ENCODE results near the gene GZF1.

GZF1 gene

DNA sequence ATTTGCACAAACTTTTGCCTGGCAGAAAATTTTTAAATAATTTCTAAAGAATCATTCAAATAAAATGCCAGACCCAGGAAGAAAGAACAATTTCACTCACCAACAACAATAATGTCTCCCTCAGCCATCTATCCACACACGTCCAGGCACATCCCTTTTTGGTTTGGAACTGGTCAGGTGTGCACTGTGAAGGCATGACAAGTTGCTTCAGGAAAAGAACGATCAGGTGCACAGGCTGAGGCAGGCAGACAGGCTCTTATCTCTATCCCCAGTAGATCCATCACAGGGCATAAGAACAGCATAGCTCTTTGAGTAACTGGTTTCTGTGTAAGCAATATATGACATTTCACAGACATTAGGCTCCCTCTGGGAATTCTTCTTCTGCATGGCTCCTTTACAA lies 29.5 kb upstream of the GZF1 start:
- no peak overlapping the region for H3K4me2 ChIP-seq (ENCODE audit: low read depth, low read length, poor library complexity, severe bottlenecking)
- H3K36me3 ChIP-seq (ENCODE audit: low read length), result no peaks in the 10 kb centered on the region
- H3K27ac ChIP-seq (ENCODE audit: low read depth, low read length), result no peak overlapping the region
- H2AFZ ChIP-seq (ENCODE audit: low read depth, low read length, severe bottlenecking), result no peak overlapping the region
- no peak overlapping the region for H3K4me3 ChIP-seq (ENCODE audit: insufficient read depth, low read length, poor library complexity, severe bottlenecking)
- no peak for TF ChIP-seq EZH2phosphoT487 (conservative IDR thresholded peaks at IDR 0.05; ENCODE audit: low read length)
- TF ChIP-seq, protein P1, sequence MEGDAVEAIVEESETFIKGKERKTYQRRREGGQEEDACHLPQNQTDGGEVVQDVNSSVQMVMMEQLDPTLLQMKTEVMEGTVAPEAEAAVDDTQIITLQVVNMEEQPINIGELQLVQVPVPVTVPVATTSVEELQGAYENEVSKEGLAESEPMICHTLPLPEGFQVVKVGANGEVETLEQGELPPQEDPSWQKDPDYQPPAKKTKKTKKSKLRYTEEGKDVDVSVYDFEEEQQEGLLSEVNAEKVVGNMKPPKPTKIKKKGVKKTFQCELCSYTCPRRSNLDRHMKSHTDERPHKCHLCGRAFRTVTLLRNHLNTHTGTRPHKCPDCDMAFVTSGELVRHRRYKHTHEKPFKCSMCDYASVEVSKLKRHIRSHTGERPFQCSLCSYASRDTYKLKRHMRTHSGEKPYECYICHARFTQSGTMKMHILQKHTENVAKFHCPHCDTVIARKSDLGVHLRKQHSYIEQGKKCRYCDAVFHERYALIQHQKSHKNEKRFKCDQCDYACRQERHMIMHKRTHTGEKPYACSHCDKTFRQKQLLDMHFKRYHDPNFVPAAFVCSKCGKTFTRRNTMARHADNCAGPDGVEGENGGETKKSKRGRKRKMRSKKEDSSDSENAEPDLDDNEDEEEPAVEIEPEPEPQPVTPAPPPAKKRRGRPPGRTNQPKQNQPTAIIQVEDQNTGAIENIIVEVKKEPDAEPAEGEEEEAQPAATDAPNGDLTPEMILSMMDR (IDR thresholded peaks at IDR 0.05; ENCODE audit: insufficient read depth, low read length, poor library complexity, severe bottlenecking), result no peak
- H3K27me3 ChIP-seq (ENCODE audit: low read length), result no peaks in the 10 kb centered on the region
- H4K20me1 ChIP-seq (ENCODE audit: low read depth, low read length), result no peaks in the 10 kb centered on the region
- H3F3A ChIP-seq (ENCODE audit: insufficient read depth), result no peaks in the 10 kb centered on the region
- H3K9ac ChIP-seq (ENCODE audit: low read length), result no peak overlapping the region
- no peaks in the 10 kb centered on the region for H3K79me2 ChIP-seq (ENCODE audit: insufficient read depth, low read length)
- no peaks in the 10 kb centered on the region for H3K9me2 ChIP-seq (replicated peaks; ENCODE audit: insufficient read depth, low read length)
- no peaks in the 10 kb centered on the region for H3K9me3 ChIP-seq (ENCODE audit: insufficient read depth, low read length)

DNA sequence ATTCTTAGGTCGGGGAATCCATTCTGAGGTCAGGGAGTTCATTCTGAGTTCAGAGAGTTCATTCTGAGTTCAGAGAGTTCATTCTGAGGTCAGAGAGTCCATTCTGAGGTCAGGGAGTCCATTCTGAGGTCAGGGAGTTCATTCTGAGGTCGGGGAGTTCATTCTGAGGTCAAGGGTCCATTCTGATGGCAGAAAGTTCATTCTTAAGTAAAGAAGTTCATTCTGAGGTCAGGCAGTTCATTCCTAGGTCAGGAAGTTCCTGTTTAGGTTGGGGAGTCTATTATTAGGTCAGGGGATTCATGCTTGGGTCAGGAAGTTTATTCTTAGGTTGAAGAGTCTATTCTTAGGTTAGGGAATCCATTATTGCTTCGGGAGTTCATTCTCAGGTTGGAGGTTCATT lies 27.9 kb upstream of the GZF1 start:
- no peak overlapping the region for H3K4me2 ChIP-seq (ENCODE audit: low read depth, low read length, poor library complexity, severe bottlenecking)
- H2AFZ ChIP-seq (ENCODE audit: low read depth, low read length, severe bottlenecking), result no peak overlapping the region
- no peak overlapping the region for H3K4me3 ChIP-seq (ENCODE audit: insufficient read depth, low read length, poor library complexity, severe bottlenecking)
- no peak overlapping the region for H3K27ac ChIP-seq (ENCODE audit: low read depth, low read length)
- TF ChIP-seq EZH2phosphoT487 (conservative IDR thresholded peaks at IDR 0.05; ENCODE audit: low read length), result no peak
- TF ChIP-seq, protein P1 (IDR thresholded peaks at IDR 0.05; ENCODE audit: insufficient read depth, low read length, poor library complexity, severe bottlenecking), result no peak
- H3K9ac ChIP-seq (ENCODE audit: low read length), result no peak overlapping the region
- no peaks in the 10 kb centered on the region for H3F3A ChIP-seq (ENCODE audit: insufficient read depth)
- no peaks in the 10 kb centered on the region for H3K27me3 ChIP-seq (ENCODE audit: low read length)
- no peaks in the 10 kb centered on the region for H3K9me2 ChIP-seq (replicated peaks; ENCODE audit: insufficient read depth, low read length)
- no peaks in the 10 kb centered on the region for H3K36me3 ChIP-seq (ENCODE audit: low read length)
- H3K79me2 ChIP-seq (ENCODE audit: insufficient read depth, low read length), result no peaks in the 10 kb centered on the region
- H3K9me3 ChIP-seq (ENCODE audit: insufficient read depth, low read length), result no peaks in the 10 kb centered on the region
- no peaks in the 10 kb centered on the region for H4K20me1 ChIP-seq (ENCODE audit: low read depth, low read length)

DNA sequence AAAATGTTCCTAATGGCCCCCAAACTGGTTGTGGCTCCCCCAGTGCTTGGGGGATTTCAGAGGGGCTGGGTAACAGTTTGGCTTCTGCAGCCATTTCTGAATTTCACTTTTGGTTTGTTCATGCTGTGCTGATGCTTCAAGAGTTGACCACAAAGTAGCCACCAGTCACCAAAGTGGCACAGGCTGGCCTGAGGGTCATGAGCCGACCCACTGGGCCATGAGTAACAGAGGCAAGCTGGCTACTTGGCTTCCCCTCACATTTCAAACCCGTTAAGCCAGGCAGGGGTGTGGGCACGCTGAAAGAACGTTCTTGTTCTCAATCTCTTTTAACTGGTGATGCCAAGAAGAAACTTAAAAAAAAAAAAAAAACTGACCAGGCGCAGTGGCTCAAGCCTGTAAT lies 26.5 kb upstream of the GZF1 start:
- H3K4me2 ChIP-seq (ENCODE audit: low read depth, low read length, poor library complexity, severe bottlenecking), result no peak overlapping the region
- no peak overlapping the region for H3K4me3 ChIP-seq (ENCODE audit: insufficient read depth, low read length, poor library complexity, severe bottlenecking)
- no peaks in the 10 kb centered on the region for H3K9me2 ChIP-seq (replicated peaks; ENCODE audit: insufficient read depth, low read length)
- H3K36me3 ChIP-seq (ENCODE audit: low read length), result no peaks in the 10 kb centered on the region
- no peak overlapping the region for H3K9ac ChIP-seq (ENCODE audit: low read length)
- no peaks in the 10 kb centered on the region for H3K9me3 ChIP-seq (ENCODE audit: insufficient read depth, low read length)
- no peak overlapping the region for H3K27ac ChIP-seq (ENCODE audit: low read depth, low read length)
- TF ChIP-seq, protein P1 (IDR thresholded peaks at IDR 0.05; ENCODE audit: insufficient read depth, low read length, poor library complexity, severe bottlenecking), result no peak
- TF ChIP-seq EZH2phosphoT487 (conservative IDR thresholded peaks at IDR 0.05; ENCODE audit: low read length), result no peak
- H3F3A ChIP-seq (ENCODE audit: insufficient read depth), result no peaks in the 10 kb centered on the region
- no peaks in the 10 kb centered on the region for H3K79me2 ChIP-seq (ENCODE audit: insufficient read depth, low read length)
- H2AFZ ChIP-seq (ENCODE audit: low read depth, low read length, severe bottlenecking), result no peak overlapping the region
- no peaks in the 10 kb centered on the region for H3K27me3 ChIP-seq (ENCODE audit: low read length)
- H4K20me1 ChIP-seq (ENCODE audit: low read depth, low read length), result no peaks in the 10 kb centered on the region
